Measurements from ENCODE around the gene RBBP4. TPM values are rescaled to one million over a fixed set of nuclear protein-coding genes. Genes with fewer than 3 reads are reported as not detected.

Gene RBBP4
- total and polyA plus RNA-seq, 2 of the 13 experiments (the other 11 are each of a cell fraction or from before 2014, with no cell fraction given) = 64.4 to 166 TPM

DNA sequence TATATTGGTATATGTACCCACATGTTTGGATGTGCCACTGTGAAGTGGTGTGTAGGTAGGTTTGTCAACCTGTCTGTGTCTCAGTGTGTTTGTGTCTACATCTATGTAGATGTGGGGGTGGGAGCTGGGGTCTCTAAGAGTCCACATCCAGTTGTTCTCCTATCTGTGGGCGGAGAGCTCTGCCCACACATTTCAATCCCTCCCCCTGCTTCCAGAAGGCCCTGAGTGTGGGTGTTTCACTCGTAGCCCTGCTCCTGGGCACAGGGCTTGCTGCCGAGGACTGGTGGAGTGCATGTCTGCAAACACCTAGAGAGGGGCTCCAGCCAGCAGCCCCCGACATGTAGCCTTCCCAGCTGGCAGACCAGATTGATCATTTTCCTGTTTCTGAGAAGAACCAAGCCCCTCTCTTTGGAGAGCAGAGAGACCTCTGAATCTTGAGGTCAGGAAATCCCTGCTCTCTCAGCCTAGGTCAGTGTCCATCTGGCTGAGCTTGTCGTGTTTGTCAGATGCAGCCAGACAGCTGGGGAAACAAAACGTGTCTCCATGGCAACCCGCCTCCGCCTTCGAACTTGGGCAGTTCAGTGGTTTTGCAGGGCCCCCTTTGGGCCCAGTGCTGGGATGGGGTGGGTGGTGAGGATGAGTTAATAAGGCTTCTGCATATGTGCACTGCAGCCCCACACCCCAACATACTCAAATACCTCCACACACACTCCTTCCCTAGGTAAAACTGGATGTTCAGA is 82.7 kb downstream of the RBBP4 start (continued):
- TF ChIP-seq, protein P1, sequence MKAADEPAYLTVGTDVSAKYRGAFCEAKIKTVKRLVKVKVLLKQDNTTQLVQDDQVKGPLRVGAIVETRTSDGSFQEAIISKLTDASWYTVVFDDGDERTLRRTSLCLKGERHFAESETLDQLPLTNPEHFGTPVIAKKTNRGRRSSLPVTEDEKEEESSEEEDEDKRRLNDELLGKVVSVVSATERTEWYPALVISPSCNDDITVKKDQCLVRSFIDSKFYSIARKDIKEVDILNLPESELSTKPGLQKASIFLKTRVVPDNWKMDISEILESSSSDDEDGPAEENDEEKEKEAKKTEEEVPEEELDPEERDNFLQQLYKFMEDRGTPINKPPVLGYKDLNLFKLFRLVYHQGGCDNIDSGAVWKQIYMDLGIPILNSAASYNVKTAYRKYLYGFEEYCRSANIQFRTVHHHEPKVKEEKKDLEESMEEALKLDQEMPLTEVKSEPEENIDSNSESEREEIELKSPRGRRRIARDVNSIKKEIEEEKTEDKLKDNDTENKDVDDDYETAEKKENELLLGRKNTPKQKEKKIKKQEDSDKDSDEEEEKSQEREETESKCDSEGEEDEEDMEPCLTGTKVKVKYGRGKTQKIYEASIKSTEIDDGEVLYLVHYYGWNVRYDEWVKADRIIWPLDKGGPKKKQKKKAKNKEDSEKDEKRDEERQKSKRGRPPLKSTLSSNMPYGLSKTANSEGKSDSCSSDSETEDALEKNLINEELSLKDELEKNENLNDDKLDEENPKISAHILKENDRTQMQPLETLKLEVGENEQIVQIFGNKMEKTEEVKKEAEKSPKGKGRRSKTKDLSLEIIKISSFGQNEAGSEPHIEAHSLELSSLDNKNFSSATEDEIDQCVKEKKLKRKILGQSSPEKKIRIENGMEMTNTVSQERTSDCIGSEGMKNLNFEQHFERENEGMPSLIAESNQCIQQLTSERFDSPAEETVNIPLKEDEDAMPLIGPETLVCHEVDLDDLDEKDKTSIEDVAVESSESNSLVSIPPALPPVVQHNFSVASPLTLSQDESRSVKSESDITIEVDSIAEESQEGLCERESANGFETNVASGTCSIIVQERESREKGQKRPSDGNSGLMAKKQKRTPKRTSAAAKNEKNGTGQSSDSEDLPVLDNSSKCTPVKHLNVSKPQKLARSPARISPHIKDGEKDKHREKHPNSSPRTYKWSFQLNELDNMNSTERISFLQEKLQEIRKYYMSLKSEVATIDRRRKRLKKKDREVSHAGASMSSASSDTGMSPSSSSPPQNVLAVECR (CRISPR knock-in tag; IDR thresholded peaks at IDR 0.05; ENCODE audit: borderline replicate concordance) = peak; percentile 67; the same call in 1 of the 2 replicates
- no peak for TF ChIP-seq ZFP41 (CRISPR knock-in tag; IDR thresholded peaks at IDR 0.05; ENCODE audit: borderline replicate concordance)
- TF ChIP-seq ZNF556 (CRISPR knock-in tag; IDR thresholded peaks at IDR 0.05; ENCODE audit: borderline replicate concordance) = no peak
- peak; percentile 6; the same call in 1 of the 2 replicates for TF ChIP-seq CTCF (CRISPR knock-in tag; IDR thresholded peaks at IDR 0.05)
- no peak for TF ChIP-seq ZNF274 (CRISPR knock-in tag; IDR thresholded peaks at IDR 0.05)
- peak; percentile 77; the same call in 1 of the 3 replicates for TF ChIP-seq MXI1 (IDR thresholded peaks at IDR 0.05; ENCODE audit: borderline replicate concordance, low read depth, low read length)
- peak; percentile 25 for TF ChIP-seq ZNF687 (CRISPR knock-in tag; IDR thresholded peaks at IDR 0.05)
- TF ChIP-seq, protein P2, sequence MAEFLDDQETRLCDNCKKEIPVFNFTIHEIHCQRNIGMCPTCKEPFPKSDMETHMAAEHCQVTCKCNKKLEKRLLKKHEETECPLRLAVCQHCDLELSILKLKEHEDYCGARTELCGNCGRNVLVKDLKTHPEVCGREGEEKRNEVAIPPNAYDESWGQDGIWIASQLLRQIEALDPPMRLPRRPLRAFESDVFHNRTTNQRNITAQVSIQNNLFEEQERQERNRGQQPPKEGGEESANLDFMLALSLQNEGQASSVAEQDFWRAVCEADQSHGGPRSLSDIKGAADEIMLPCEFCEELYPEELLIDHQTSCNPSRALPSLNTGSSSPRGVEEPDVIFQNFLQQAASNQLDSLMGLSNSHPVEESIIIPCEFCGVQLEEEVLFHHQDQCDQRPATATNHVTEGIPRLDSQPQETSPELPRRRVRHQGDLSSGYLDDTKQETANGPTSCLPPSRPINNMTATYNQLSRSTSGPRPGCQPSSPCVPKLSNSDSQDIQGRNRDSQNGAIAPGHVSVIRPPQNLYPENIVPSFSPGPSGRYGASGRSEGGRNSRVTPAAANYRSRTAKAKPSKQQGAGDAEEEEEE (CRISPR knock-in tag; IDR thresholded peaks at IDR 0.05; ENCODE audit: borderline replicate concordance) = no peak
- TF ChIP-seq ETS1 (CRISPR knock-in tag; IDR thresholded peaks at IDR 0.05) = no peak
- no peak for TF ChIP-seq RORA (CRISPR knock-in tag; IDR thresholded peaks at IDR 0.05)
- no peak for TF ChIP-seq SMAD9 (CRISPR knock-in tag; IDR thresholded peaks at IDR 0.05)
- no peak for TF ChIP-seq ZNF83 (CRISPR knock-in tag; IDR thresholded peaks at IDR 0.05; ENCODE audit: borderline replicate concordance)
